HG03280 (cell line): ENCODE data around the gene AGT.
"Not testable (repeated sequence)": the region's sequence is repeated elsewhere in the genome, so short reads cannot be mapped to it uniquely, and the experiment has no call there.

Experiments used
- ATAC-seq: cut with Tn5 transposase; IDR thresholded peaks from one replicate; pipeline ENCODE4 v1.9.1; 2021; ENCODE audit warnings: mild to moderate bottlenecking, moderate library complexity; ENCODE audit not compliant: unreplicated experiment

AGT gene

DNA sequence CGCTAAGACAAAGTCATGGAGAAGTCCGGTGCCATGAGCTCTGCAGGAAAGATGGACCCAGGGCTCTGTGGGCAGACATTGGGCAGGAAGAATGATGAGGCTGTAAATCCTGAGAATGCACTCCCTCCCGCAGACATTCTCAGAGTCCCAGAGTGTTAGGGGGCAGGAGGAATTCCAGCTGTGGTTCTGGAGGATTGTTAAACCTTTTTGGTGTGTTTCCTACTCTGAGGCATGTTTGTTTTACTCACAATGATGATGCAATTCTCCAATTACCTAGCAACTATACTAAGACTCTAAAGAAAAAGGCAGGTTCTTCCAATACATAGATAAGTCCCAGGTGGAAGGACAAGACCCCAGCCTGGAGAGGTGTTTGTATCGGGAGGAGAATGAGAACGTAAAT, 30.5 kb upstream of the AGT start:
- ATAC-seq = no peak

DNA sequence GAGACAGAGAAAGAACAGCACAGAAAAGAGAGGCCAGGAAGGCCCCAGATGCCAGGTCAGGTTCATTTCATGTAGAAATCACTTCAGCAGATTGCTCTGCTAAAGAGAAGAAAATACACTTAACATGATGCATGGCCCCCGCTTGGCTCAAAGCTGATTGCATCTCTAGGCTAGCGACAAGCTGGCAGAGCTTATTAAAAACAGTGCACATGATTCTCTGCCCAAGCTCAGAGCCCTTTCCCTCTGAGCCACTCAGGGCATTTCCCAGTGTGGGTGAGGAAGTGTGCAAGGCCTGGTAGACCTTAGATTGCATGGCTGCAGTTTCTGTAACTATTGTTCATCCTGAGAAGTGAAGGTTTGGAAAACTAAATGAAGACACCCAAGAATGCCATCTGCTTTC, 30.0 kb upstream of the AGT start:
- no peak for ATAC-seq

DNA sequence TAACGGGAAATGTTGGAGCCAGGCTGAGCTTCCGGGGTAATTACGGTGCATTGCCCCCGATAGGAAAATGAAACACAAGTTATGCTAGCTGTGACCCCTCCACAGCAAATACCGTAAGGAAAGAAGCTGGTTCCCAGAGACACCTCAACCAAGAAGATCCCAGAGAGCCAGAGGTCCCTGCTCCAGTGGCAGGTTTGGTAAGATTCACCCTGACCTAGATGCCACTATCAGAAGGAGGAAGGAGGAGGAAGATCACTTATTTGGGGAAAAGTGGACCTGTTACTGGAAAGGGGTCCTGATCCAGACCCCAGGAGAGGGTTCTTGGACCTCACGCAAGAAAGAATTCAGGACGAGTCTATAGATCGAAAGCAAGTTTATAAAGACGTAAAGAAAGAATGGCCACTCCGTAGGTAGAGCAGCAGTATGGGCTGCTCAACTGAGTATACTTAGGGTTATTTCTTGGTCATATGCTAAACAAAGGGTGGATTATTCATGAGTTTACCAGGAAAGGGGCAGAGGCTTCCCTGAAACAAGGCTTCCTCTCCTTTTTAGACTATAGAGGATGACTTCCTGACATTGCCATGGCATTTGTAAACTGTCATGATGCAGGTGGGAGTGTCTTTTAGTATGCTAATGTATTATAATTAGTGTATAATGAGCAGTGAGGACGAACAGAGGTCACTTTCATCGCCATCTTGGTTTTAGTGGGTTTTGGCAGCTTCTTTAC, 25.8 kb upstream of the AGT start:
- ATAC-seq = no peak

DNA sequence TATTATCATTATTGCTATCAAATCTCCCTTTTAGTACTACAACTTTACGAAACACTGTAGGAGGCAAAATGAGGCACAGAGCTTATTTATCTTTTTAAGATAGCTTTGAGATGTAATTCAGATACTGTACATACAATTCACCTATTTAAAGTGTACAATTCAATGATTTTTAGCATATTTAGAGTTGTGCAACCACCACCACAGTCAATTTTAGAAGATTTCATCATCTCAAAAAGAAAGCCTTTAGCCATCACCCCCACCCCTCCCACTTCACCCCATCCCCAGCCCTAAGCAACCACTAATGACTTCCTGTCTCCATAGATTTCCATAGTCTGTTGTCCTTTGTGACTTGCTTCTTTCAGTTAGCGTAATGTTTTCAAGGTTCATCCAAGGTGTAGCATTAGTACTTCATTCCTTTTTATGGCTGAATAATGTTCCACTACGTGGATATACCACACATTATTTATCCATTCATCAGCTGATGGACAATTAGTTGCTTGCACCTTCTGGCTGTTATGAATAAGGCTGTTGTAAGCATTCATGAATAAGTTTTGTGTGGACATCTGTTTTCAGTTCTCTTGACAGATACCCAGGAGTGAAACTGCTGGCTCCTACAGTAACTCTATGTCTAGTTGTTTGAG, 23.8 kb upstream of the AGT start:
- ATAC-seq = no peak

DNA sequence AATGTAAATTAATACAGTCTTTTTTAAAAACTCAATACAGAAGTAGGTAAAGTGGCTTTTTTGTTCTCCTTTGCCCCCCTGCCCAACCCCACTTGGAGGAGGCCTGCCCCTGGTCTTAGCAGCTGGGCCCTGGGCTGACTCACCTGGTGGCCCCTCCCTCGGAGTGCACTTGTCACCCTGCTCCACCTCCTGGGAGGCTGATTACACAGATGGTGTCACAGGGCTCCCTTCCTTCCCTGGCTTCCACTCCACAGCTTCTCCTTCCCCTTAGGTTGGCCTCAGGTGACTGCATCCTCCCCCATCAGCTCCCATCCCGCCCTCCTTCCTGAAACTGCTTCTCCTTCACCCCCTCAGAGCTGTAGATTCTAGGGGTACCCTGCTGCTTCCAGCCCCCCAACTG, 21.5 kb upstream of the AGT start:
- ATAC-seq = no peak

DNA sequence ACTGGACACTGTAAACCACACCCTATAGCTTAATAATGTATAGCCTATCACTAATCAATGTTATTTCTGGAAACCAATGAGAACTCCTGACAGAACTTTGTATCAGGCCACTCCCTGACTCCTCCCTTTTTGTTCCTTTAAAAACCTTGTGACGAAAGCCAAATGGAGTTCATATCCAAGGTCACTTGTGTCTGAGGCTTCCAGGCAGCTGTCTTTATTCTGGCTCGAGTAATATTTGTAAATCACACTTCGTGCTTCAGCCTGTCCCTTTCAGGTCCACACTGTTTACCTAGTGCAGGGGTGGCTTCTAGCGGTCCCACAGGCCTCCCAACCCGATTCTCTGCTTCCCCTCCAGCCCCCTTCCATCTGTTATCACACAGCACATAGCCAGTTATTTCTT, 17.1 kb upstream of the AGT start:
- ATAC-seq = no peak

DNA sequence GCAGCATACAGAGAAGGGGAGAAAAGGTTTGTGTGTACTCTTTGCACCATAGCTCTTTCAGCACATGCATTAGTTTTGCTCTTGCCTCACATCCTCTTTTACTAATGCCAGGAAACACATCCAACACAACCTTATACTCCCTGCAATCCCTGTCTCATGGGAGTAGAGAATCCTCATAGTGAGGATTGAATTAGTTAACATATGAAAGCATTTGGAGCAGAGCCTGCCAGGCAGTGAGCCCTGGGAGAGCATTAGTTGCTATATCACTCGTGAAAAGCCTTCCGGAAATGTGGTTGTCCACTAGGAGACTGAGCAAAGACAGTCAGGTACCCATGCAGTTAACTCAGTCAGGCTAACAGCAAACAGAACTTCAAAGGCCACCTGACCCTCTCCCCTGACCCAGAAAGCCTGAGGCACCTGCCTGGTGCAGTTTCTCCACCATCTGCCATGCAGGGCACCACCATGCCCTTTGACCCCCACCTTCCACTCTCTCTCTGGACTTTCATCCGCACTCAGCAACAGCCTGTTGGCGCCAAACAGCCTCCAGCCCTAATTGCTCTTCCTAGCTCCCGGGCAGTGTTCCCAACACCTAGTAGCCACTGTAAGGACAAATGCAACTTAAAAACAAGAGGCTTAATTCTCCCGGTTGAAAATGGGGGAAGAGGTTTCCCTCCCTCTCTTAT, 14.9 kb upstream of the AGT start:
- ATAC-seq = no peak

DNA sequence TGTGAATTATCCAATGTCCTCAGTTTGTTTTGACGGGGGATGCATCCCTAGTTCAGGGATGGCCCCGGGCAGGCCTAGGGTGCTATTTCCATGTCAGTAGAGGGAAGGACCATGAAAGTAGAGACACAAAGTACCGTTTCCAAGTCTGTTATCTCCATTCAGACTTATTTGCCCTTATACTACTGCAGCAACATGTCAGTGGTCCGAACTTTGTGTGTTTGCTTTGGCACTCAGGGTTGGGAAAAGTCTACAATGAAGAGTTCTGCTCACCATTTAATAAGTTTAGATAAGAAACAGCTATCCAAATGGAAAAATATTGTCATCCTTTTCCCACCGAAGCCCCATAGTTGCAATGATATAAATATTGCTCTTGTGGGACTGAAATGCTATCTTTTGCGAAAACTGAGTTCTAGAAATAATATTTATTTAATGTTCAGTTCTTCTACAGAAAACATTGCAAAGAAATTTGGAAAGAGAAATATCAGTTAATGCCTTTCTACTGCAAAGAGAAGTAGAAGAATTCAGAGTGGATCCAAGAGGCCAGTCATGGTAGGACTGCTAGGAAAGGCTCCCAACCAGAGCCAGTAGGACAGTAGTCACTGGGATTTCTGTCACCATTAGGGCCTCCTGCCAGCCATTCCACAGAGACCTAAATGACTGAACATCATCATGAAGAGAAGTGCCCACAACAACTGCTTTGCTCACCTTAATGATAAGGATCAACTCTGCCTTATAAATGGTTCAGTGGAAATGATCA, 11.5 kb upstream of the AGT start:
- no peak for ATAC-seq

DNA sequence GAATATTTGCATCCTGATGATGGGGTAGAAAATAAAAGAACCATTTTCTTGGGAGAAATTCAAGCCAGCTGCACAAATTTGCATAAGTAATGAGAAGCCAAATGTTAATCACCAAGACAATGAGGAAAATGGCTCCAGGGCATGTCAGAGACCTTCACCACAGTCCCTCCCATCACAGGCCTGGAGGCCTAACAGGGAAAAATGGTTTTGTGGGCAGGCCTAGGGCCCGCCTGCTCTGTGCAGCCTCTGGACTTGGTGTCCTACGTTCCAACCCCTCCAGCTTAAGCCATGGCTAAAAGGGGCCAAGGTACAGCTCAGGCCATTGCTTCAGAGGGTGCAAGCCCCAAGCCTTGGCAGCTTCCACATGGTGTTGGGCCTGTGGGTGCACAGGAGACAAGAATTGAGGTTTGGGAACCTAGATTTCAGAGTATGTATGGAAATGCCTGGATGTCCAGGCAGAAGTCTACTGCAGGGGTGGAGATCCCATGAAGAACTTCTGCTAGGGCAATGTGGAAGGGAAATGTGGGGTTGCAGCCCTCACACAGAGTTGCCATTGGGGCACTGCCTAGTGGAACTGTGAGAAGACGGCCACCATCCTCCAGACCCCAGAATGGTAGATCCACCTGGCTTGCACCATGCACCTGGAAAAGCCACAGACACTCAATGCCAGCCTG, 8.1 kb upstream of the AGT start:
- ATAC-seq = not testable (repeated sequence)

DNA sequence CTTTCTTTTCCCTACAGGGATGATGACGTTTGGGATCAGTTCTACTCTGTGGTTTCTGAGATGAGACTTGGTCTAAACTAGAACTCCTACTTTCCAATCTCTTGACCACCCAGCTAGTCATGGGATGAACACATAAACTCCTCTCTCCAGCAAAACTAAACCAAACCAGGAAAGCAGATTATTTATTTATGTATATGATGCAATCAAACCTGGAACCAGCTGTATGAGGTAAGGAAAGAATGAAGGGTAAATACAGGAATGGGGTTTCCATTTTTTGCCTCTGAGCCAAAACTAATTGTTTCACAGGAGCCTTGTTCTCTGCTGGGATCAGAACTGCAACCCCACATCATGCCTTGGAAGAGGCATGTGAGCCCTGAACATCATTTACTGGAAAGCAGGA, 3.3 kb upstream of the AGT start:
- ATAC-seq = no peak

DNA sequence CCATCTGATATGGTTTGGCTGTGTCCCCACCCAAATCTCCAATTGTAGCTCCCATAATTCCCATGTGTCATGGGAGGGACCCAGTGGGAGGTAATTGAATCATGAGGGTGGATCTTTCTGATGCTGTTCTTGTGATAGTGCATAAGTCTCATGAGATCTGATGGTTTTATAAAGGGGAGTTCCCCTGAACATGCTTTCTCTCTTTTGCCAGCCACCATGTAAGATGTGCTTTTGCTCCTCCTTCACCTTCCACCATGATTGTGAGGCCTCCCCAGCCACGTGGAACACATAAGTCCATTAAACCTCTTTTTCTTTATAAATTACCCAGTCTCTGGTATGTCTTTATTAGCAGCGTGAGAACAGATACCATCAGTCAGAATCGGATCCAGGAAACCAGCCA, 2.5 kb upstream of the AGT start:
- not testable (repeated sequence) for ATAC-seq

DNA sequence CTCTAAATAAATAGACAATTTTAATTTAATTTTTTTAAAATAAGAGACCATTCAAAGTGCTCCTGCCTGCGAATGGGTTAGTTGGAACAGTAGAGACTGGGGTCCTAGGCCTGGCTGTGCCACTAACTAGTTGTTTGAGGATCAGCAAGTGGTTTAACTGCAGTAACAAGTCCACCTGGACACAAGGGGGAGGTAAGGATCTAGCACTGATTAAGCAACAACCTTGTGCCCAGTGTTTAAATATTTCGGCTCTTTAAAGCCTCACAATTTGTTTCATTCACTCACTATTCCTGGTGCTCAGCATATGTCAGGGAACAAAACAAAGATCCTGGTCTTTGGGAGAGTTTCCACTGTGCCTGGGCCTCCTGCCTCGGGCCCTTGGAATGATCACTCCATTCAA, 1.6 kb upstream of the AGT start:
- ATAC-seq = no peak

DNA sequence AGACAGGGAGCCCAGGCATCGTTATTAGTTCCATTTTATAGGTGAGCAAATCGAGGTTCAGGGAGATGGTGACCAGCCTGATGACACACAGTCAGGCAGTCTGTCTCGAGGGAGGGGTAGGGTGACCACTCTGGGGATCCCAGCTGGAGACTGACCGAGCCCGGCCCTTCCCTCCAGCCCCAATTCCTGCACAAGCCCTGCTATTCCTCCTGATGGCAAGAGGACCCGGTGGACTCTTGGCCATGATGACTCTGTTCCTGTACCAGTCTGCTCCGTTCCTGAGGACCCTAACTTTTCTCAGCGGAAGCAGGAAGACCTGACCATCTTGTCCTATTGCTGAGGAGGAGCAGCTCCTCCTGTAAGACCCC, 391 bp downstream of the AGT start:
- ATAC-seq = no peak

DNA sequence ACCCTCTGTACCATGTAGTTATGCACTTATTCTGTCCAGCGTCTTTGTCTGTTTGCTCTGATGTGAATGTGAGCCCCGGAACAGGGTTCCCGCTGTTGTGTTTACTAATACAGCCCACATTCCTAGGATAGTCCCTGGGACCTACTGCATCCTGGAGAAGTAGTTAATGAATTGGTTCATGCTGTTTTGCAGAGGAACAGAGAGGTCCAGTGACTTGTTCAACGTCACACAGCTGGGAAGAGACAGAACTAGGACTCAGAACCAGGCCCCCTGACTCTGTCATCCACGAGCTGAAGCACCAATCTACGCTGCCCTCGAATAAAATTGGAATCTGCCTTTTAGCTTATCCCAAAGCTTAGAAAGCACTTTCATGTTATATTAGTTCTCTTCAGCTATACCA, 784 bp downstream of the AGT start:
- ATAC-seq = no peak

DNA sequence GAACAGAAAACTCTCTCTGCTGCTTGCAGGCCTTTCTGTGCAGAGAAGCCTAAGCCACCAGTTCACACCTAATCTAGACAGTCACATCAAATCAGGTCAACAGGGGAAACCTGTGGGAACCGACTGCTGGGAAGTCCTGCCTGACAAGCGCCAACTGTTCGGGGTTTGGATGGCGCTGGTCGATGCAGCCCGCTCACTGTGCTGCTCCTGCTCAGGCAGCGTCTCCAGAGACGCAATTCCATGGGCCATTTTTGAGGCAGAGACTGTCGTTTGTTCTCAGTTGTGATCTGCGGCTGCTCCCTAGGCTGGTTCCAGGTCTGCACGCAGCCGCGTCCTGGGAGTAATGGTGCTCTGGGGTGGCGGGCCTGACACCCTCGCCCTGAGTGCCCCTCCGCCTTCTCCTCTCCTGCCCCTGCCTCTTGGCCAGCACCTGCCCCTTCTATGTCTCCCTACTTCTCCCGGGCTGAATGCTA, 1.4 kb downstream of the AGT start:
- ATAC-seq = no peak

DNA sequence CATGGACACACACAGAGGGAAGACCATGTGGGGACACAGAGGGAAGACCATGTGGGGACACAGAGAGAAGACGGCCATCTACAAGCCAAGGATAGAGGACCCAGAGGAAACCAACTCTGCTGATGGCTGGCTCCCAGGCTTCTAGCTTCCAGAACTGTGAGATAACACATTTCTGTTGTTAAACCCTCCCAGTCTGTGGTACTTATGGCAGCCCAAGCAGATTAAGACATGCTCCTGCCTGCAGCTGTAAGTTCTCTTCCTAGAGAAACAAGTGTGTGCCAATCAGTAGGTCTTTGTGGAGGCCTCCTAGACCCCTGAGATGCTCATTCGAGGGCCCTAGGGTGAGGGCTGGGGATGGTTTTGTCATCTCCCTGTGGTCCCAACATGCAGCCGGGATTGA, 2.7 kb downstream of the AGT start:
- no peak for ATAC-seq

DNA sequence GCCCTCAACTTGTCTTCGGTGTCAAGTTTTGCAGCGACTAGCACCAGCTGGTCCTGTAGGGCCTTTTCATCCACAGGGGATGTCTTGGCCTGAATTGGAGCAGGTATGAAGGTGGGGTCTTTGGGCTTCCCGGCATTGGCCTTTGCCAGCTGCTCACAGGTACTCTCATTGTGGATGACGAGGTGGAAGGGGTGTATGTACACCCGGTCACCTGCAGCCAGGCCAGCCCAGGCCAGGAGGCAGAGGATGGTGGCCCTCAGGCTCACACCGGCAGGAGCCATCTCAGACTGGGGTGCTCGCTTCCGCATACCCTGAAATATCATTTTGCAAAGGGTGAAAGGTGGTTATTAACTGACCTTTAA, 3.4 kb downstream of the AGT start:
- ATAC-seq = no peak

DNA sequence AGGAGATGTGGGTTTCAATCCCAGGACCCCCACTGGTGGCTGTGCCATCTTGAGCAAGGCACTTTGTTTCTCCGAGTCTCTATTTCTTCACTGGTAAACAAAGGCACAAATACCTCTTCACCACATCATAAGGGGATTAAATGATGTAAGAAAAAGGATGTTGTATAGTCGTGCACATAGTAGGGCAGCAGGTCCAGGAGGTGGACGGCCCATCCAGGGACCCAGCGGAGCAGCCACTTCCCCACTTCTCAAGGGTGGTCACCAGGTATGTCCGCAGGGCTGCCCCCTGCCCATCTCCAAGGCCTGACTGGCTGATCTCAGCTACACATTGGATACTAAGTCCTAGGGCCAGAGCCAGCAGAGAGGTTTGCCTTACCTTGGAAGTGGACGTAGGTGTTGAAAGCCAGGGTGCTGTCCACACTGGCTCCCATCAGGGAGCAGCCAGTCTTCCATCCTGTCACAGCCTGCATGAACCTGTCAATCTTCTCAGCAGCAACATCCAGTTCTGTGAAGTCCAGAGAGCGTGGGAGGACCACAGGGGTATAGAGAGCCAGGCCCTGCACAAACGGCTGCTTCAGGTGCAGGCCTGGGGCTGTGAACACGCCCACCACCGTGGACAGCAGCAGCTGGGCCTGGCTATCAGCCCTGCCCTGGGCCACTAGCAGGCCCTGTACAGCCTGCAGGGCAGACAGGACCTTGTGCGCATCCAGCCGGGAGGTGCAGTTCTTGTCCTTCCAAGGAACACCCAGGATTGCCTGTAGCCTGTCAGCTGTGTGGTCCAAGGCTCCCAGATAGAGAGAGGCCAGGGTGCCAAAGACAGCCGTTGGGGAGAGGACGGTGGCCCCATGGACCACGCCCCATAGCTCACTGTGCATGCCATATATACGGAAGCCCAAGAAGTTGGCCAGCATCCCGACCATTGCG, 4.0 kb downstream of the AGT start:
- no peak for ATAC-seq

DNA sequence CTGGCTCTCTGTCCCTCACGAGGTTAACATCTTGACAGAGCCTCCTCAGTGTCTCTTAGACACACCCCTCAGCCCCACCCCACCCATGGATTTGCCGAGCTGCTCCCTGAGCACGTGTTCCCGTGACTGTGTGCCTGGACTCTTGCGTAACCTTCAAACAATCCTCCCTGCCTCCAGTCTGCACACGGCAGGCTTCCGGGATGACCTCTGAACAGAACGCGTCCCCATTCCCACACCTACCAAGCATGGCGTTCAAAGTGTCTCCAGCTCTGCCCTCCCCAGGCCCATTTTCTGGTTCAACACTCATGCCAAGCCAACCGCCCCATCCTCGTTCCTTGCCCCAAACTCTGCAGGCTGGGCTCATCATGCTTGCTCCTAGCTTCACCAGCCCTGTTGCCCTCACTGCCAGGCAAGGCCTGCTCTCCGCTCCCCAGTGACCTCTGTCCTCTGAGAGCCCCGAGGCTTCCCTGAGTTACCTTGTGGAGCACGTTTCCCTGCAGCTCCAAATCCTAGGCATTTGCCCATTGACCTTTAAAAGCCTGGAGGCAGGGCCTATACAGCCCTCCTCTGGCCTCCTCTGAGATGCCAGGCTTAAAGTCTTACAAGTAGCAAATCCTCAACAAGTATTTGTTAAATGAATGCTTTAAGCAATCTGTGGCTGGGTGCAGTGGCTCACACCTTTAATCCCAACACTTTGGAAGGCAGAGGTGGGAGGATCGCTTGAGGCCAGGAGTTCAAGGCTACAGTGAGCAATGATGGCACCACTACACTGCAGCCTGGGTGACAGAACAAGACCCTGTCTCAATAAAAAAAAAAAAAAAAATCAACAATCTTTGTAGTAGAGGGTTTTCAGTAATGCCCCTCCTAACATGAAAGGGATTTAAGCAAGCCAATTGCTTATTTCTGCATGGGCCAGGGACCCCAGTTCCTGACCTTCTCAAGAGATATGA, 5.0 kb downstream of the AGT start:
- ATAC-seq = no peak
